HG03064 (cell line): ENCODE results near the gene CUL7.
"Not testable (repeated sequence)": the region's sequence is repeated elsewhere in the genome, so short reads cannot be mapped to it uniquely, and the experiment has no call there.

Source experiments
- ATAC-seq: cut with Tn5 transposase; IDR thresholded peaks from one replicate; pipeline ENCODE4 v1.9.1; 2021; ENCODE audit warnings: low read depth; ENCODE audit not compliant: unreplicated experiment

Gene CUL7

GRCh38 chr6:43052225-43052841, 1.3 kb downstream of the CUL7 start:
- ATAC-seq = no peak

GRCh38 chr6:43050981-43051380, 2.7 kb downstream of the CUL7 start:
- ATAC-seq = no peak

- ATAC-seq = no peak
Observed at GRCh38 chr6:43047998-43048397, 5.7 kb downstream of the CUL7 start.

- ATAC-seq = no peak
Observed at GRCh38 chr6:43045371-43045930, 8.2 kb downstream of the CUL7 start.

GRCh38 chr6:43043310-43043709, 10.3 kb downstream of the CUL7 start:
- no peak for ATAC-seq

GRCh38 chr6:43041475-43041874, 12.2 kb downstream of the CUL7 start:
- ATAC-seq = not testable (repeated sequence)

GRCh38 chr6:43040542-43041257, 13.0 kb downstream of the CUL7 start:
- no peak for ATAC-seq

- no peak for ATAC-seq
Observed at GRCh38 chr6:43038727-43039126, 14.9 kb downstream of the CUL7 start.

GRCh38 chr6:43037706-43038105, 15.9 kb downstream of the CUL7 start:
- no peak for ATAC-seq

GRCh38 chr6:43037197-43037596, 16.5 kb downstream of the CUL7 start:
- ATAC-seq = no peak

- no peak for ATAC-seq
Observed at GRCh38 chr6:43036712-43037111, 16.9 kb downstream of the CUL7 start.

GRCh38 chr6:43035495-43036194, 18.0 kb downstream of the CUL7 start:
- no peak for ATAC-seq

GRCh38 chr6:43034190-43034525, 19.5 kb downstream of the CUL7 start:
- ATAC-seq = no peak

GRCh38 chr6:43033496-43034189, 20.0 kb downstream of the CUL7 start:
- ATAC-seq = no peak

GRCh38 chr6:43032326-43032725, 21.3 kb downstream of the CUL7 start:
- no peak for ATAC-seq

GRCh38 chr6:43029120-43029519, 24.5 kb downstream of the CUL7 start:
- no peak for ATAC-seq

- ATAC-seq = no peak
Observed at GRCh38 chr6:43026365-43026764, 27.3 kb downstream of the CUL7 start.

- ATAC-seq = no peak
Observed at GRCh38 chr6:43024436-43024835, 29.2 kb downstream of the CUL7 start.

- peak; percentile 64 for ATAC-seq
Observed at GRCh38 chr6:43021270-43022047, 32.2 kb downstream of the CUL7 start, which contains the start of gene RRP36. Gene RRP36 (plus strand): TSS chr6:43021623. CDS start chr6:43021655, 32 bp downstream.

GRCh38 chr6:43020847-43021246, 32.8 kb downstream of the CUL7 start:
- ATAC-seq = no peak
